Bronchial epithelial cell (primary cell): ENCODE results near the gene IFI27L1. TPM values are rescaled to one million over a fixed set of nuclear protein-coding genes. Genes with fewer than 3 reads are reported as not detected.

ENCODE experiments used
- DNase-seq: peaks from one replicate; pipeline ENCODE4 v3.0.0-alpha.2; 2010; ENCODE audit warnings: low read depth
- FAIRE-seq: peaks from 2 replicates; lab custom pipeline; 2011; peaks lifted over from hg19 to GRCh38; lab: Jason Lieb, UNC
- H3K27me3 ChIP-seq: 2 replicates; pipeline ENCODE4 v1.5.1; 2011; ENCODE audit warnings: low read length; ENCODE audit not compliant: control insufficient read depth, insufficient read depth
- H3K36me3 ChIP-seq: 2 replicates; pipeline ENCODE4 v1.5.1; 2011; ENCODE audit warnings: low read length; ENCODE audit not compliant: control insufficient read depth, insufficient read depth
- H3K4me3 ChIP-seq: 2 replicates; pipeline ENCODE4 v1.5.1; 2011; ENCODE audit warnings: mild to moderate bottlenecking, low read depth, low read length, control low read depth
- CTCF ChIP-seq: IDR thresholded peaks from 2 replicates; pipeline ENCODE4 v1.5.1; 2011; ENCODE audit warnings: mild to moderate bottlenecking, moderate library complexity, low read length, control low read depth, inconsistent platforms; ENCODE audit not compliant: insufficient read depth, severe bottlenecking
- total RNA-seq: library from RNA; depleted of rRNA; stranded (reverse); fragments of >200 nt; gene quantifications from 2 replicates; pipeline ENCODE4 v1.2.1, GENCODE V29; 2014

IFI27L1 gene
- total RNA-seq, 1 donor from 2014 or later, result 8.7 TPM

GRCh38 chr14:94124582-94125377, 43.7 kb downstream of the IFI27L1 start:
- no peaks in the 10 kb centered on the region for H3K27me3 ChIP-seq
- no peak overlapping the region for H3K4me3 ChIP-seq
- TF ChIP-seq CTCF, result no peak
- FAIRE-seq (no peak), DNase-seq (no peak)
- peaks cover 3% of the 10 kb centered on the region for H3K36me3 ChIP-seq

- no peak for TF ChIP-seq CTCF
- no peak for DNase-seq
- no peak for FAIRE-seq
- no peaks in the 10 kb centered on the region for H3K27me3 ChIP-seq
- no peak overlapping the region for H3K4me3 ChIP-seq
- H3K36me3 ChIP-seq, result peaks cover 3% of the 10 kb centered on the region
These were observed 44.7 kb downstream of the IFI27L1 start for GRCh38 chr14:94125659-94126418.

- no peak for TF ChIP-seq CTCF
- peaks cover 3% of the 10 kb centered on the region for H3K36me3 ChIP-seq
- no peaks in the 10 kb centered on the region for H3K27me3 ChIP-seq
- DNase-seq (no peak), FAIRE-seq (no peak)
- no peak overlapping the region for H3K4me3 ChIP-seq
These were observed 45.2 kb downstream of the IFI27L1 start for GRCh38 chr14:94126419-94126677.

GRCh38 chr14:94126800-94127199, 45.7 kb downstream of the IFI27L1 start:
- no peak for FAIRE-seq
- H3K4me3 ChIP-seq, result no peak overlapping the region

GRCh38 chr14:94127330-94127729, 46.2 kb downstream of the IFI27L1 start:
- TF ChIP-seq CTCF, result no peak
- Histone ChIP-seq H3K36me3 (peaks cover 3% of the 10 kb centered on the region), H3K27me3 (no peaks in the 10 kb centered on the region), H3K4me3 (no peak overlapping the region)
- FAIRE-seq (no peak), DNase-seq (no peak)

More at GRCh38 chr14:94126800-94127199, 45.7 kb downstream of the IFI27L1 start:
- no peak for TF ChIP-seq CTCF
- DNase-seq, result no peak
- H3K27me3 ChIP-seq, result no peaks in the 10 kb centered on the region
- H3K36me3 ChIP-seq, result peaks cover 3% of the 10 kb centered on the region
